SJCRH30 (cell line): ENCODE data around the gene HSPA5. TPM values are rescaled to one million over a fixed set of nuclear protein-coding genes. Genes with fewer than 3 reads are reported as not detected.
A peak's percentile ranks its signal among the peaks of the same experiment; 100 is the strongest.
"Not testable (repeated sequence)": the region's sequence is repeated elsewhere in the genome, so short reads cannot be mapped to it uniquely, and the experiment has no call there.

Source experiments
- DNase-seq, 2 experiments: peaks; one replicate each; pipeline ENCODE4 v3.0.0-alpha.2; 2015 to 2020
- H3K27ac ChIP-seq: fragments of 250-450 bp; sonication (Bioruptor Pico); 2 replicates; pipeline ENCODE4 v1.5.1; 2020; ENCODE audit warnings: mild to moderate bottlenecking, moderate library complexity
- H3K27me3 ChIP-seq: fragments of 250-450 bp; sonication (Bioruptor Pico); 2 replicates; pipeline ENCODE4 v1.5.1; 2020; ENCODE audit warnings: mild to moderate bottlenecking, moderate library complexity
- H3K36me3 ChIP-seq: fragments of 250-450 bp; sonication (Bioruptor Pico); 2 replicates; pipeline ENCODE4 v1.5.1; 2020; ENCODE audit warnings: mild to moderate bottlenecking, moderate library complexity
- H3K4me1 ChIP-seq: fragments of 250-450 bp; sonication (Bioruptor Pico); 2 replicates; pipeline ENCODE4 v1.5.1; 2020; ENCODE audit warnings: mild to moderate bottlenecking, moderate library complexity
- H3K4me3 ChIP-seq: fragments of 250-450 bp; sonication (Bioruptor Pico); 2 replicates; pipeline ENCODE4 v1.5.1; 2020; ENCODE audit warnings: mild to moderate bottlenecking, moderate library complexity
- H3K9me3 ChIP-seq: fragments of 250-450 bp; sonication (Bioruptor Pico); replicated peaks from 2 replicates; pipeline ENCODE4 v1.5.1; 2020; ENCODE audit warnings: mild to moderate bottlenecking, moderate library complexity
- total RNA-seq: library from RNA; depleted of rRNA; stranded (reverse); fragments of >200 nt; shearing (Covaris generic); gene quantifications from 2 replicates; pipeline ENCODE4 v1.2.3, GENCODE V29; 2014

HSPA5 gene
- total RNA-seq, 1 experiment from 2014 or later = 136 TPM

- no peaks in the 10 kb centered on the region; the same call in 1 of the 2 replicates for H3K36me3 ChIP-seq
- no peaks in the 10 kb centered on the region for H3K27me3 ChIP-seq
- DNase-seq = no peak
- no peak overlapping the region for H3K27ac ChIP-seq
- H3K4me3 ChIP-seq = no peak overlapping the region
- no peaks in the 10 kb centered on the region for H3K9me3 ChIP-seq
- peaks cover 2% of the 10 kb centered on the region; the same call in 1 of the 2 replicates for H3K4me1 ChIP-seq
Observed at GRCh38 chr9:125258832-125259534, 17.8 kb upstream of the HSPA5 start.

DNA sequence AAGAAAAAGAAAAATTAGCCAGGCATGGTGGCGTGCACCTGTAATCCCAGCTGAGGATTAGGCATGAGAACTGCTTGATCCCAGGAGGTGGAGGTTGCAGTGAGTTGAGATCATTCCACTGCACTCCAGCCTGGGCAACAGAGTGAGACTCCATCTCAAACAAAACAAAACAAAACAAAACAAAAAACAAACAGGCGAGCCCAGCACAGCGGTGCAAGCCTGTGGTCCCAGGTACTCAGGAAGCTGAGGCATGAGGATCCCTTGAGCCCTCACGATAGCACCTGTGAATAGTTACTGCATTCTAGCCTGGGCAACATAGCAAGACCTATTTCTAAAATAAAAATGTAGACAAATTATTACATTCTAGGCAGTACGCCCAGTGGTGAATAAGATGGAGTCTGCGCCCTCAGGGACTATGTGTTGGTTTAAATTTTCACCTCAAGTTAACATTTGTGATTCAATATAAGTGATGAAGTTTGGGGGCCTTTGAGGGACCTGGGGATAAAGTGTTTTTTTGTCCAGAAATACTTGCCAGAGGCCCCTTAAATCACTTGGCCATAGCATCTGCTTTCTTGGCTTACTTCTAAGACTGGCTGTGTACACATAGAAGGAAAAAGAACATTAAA is 17.1 kb upstream of the HSPA5 start:
- Histone ChIP-seq H3K27me3 (no peaks in the 10 kb centered on the region), H3K27ac (no peak overlapping the region)
- no peak for DNase-seq

DNA sequence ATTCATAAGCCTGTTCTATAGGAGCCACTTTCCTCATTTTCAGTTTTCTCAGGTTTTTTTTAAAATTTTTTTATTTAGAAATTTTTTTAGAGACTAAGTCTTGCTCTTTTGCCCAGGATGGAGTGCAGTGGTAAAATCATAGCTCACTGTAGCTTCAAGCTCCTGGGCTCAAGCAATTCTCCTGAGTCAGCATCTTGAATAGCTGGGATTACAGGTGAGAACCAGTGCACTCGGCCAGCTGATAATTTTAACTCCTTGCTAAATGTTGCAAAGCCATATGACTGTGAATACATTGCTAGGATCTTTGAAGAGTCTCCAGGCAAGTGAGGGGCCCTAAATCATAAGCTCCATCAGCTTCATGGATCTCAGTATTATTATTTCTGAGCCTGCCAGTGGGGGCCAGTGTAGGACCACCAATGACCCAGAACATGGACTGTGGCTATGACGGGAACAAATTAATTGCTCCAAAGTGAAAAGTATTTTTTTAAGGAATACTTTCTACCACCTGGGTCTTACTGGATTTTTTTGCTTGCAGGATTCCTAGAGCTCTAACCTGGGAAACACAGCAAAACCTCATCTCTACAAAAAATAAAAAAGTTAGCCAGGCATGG is 14.7 kb upstream of the HSPA5 start:
- DNase-seq = peak; percentile 32 to 62
- no peaks in the 10 kb centered on the region for H3K27me3 ChIP-seq
- H3K36me3 ChIP-seq = no peaks in the 10 kb centered on the region

More for the DNA sequence above, 17.1 kb upstream of the HSPA5 start:
- Histone ChIP-seq H3K9me3 (no peaks in the 10 kb centered on the region), H3K4me3 (no peak overlapping the region), H3K36me3 (no peaks in the 10 kb centered on the region), H3K4me1 (peaks cover 2% of the 10 kb centered on the region; the same call in 1 of the 2 replicates)

GRCh38 chr9:125254231-125254630 is 13.1 kb upstream of the HSPA5 start:
- no peaks in the 10 kb centered on the region for H3K9me3 ChIP-seq
- no peak overlapping the region for H3K4me3 ChIP-seq
- H3K36me3 ChIP-seq = no peaks in the 10 kb centered on the region
- no peaks in the 10 kb centered on the region for H3K4me1 ChIP-seq
- no peaks in the 10 kb centered on the region for H3K27me3 ChIP-seq
- no peak overlapping the region for H3K27ac ChIP-seq
- DNase-seq = no peak

More for the DNA sequence above, 14.7 kb upstream of the HSPA5 start:
- peaks cover 2% of the 10 kb centered on the region; the same call in 1 of the 2 replicates for H3K4me1 ChIP-seq
- no peaks in the 10 kb centered on the region for H3K9me3 ChIP-seq
- H3K4me3 ChIP-seq = no peak overlapping the region
- H3K27ac ChIP-seq = no peak overlapping the region

- H3K4me3 ChIP-seq = no peak overlapping the region
- H3K9me3 ChIP-seq = no peaks in the 10 kb centered on the region
- no peak for DNase-seq
- H3K4me1 ChIP-seq = no peaks in the 10 kb centered on the region
- H3K36me3 ChIP-seq = no peaks in the 10 kb centered on the region
- no peak overlapping the region for H3K27ac ChIP-seq
- H3K27me3 ChIP-seq = no peaks in the 10 kb centered on the region
Observed at GRCh38 chr9:125246261-125246667, 5.1 kb upstream of the HSPA5 start.

DNA sequence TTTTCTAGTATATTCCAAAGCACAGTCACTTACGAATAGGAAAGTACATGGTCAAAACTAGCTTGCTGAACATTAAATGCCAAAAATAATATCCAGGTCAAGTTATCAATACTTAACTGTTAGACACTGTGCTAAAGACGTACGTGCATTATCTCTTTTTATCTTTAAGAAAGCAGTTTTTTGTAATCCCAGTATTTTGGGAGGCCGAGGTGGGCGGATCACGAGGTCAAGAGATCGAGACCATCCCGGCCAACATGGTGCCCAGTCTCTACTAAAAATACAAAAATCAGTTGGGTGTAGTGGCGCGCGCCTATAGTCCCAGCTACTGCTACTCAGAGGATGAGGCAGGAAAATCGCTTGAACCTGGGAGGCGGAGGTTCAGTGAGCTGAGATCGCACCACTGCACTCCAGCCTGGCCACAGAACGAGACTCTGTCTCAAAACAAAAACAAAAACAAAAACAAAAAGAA is 2.7 kb upstream of the HSPA5 start:
- Histone ChIP-seq H3K27ac (no peak overlapping the region), H3K4me3 (no peak overlapping the region), H3K27me3 (no peaks in the 10 kb centered on the region), H3K36me3 (peaks cover 17% of the 10 kb centered on the region), H3K4me1 (peaks cover 6% of the 10 kb centered on the region), H3K9me3 (no peaks in the 10 kb centered on the region)
- no peak for DNase-seq

DNA sequence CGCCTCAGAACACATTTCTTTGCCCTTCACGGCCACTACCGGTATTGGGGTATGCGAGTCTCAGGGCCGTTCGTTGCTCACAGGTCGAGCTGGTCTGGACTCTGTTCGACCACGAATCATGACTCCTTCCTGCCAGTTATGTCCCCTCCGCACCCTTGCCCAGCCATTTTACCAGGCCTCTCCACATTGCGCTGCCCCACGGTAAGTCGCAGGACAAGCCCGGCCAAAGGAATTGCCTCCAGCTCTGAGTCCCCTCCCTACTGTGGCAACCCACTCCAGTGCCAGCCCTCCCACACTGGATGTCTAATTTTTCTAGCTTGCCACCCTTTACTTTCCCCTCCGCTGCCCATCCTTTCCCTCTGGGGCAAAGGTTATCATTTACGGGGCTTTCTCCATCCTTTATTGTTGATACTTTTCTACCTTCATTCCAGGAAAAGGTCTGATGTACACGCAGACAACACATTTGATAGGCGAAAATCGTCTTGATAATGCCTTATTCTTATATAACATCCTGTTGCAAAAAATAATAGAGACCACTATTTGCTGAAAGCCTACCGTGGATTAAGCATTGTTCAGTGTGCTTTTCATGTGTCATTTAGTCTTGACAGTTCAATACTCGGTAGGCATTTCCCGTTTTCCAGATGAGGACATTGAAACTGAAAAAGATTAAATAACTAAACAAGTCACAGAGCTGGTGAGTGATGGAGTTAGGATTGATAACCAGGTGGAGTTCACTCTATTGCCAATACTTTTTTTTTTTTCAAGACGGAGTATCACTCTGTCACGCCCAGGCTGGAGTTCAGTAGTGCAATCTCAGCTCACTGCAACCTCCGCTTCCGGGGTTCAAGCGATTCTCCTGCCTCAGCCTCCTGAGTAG is 958 bp upstream of the HSPA5 start:
- no peaks in the 10 kb centered on the region for H3K27me3 ChIP-seq
- H3K27ac ChIP-seq = peak overlapping the region; percentile 75
- peaks cover 34% of the 10 kb centered on the region for H3K36me3 ChIP-seq
- H3K9me3 ChIP-seq = no peaks in the 10 kb centered on the region
- DNase-seq = peak in 1 of 2 experiments; percentile 60
- peaks cover 12% of the 10 kb centered on the region for H3K4me1 ChIP-seq
- H3K4me3 ChIP-seq = peak overlapping the region; percentile 88

DNA sequence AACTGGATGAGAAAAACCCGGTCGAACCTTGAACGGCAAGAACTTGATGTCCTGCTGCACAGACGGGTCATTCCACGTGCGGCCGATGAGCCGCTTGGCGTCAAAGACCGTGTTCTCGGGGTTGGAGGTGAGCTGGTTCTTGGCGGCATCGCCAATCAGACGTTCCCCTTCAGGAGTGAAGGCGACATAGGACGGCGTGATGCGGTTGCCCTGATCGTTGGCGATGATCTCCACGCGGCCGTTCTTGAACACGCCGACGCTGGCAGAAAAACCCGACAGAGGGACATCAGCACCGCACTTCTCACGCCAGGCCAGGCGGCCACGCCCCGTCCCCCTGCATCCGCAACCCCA is 519 bp downstream of the HSPA5 start:
- Histone ChIP-seq H3K4me1 (peaks cover 12% of the 10 kb centered on the region), H3K36me3 (peaks cover 49% of the 10 kb centered on the region), H3K27me3 (no peaks in the 10 kb centered on the region), H3K4me3 (peak overlapping the region; percentile 88), H3K27ac (peak overlapping the region; percentile 70), H3K9me3 (no peaks in the 10 kb centered on the region)
- DNase-seq = peak; percentile 40 to 53

GRCh38 chr9:125239631-125240597 is 1.2 kb downstream of the HSPA5 start:
- Histone ChIP-seq H3K36me3 (peaks cover 56% of the 10 kb centered on the region), H3K9me3 (no peaks in the 10 kb centered on the region), H3K4me3 (peak overlapping the region; percentile 88), H3K27me3 (no peaks in the 10 kb centered on the region), H3K27ac (peak overlapping the region; percentile 70; the same call in 1 of the 2 replicates), H3K4me1 (peaks cover 12% of the 10 kb centered on the region)
- no peak for DNase-seq

GRCh38 chr9:125238915-125239446 is 2.2 kb downstream of the HSPA5 start:
- Histone ChIP-seq H3K9me3 (no peaks in the 10 kb centered on the region), H3K27ac (no peak overlapping the region), H3K4me1 (peaks cover 12% of the 10 kb centered on the region), H3K4me3 (peak overlapping the region; percentile 88; the same call in 1 of the 2 replicates), H3K36me3 (peaks cover 63% of the 10 kb centered on the region), H3K27me3 (no peaks in the 10 kb centered on the region)
- no peak for DNase-seq

GRCh38 chr9:125238127-125238914 is 2.8 kb downstream of the HSPA5 start:
- Histone ChIP-seq H3K4me3 (no peak overlapping the region), H3K27me3 (no peaks in the 10 kb centered on the region), H3K36me3 (peaks cover 69% of the 10 kb centered on the region), H3K4me1 (peaks cover 12% of the 10 kb centered on the region), H3K27ac (no peak overlapping the region), H3K9me3 (no peaks in the 10 kb centered on the region)
- no peak for DNase-seq

- H3K27me3 ChIP-seq, DNase-seq, H3K4me3 ChIP-seq, H3K9me3 ChIP-seq, H3K27ac ChIP-seq: not testable (repeated sequence)
- Histone ChIP-seq H3K36me3 (peaks cover 77% of the 10 kb centered on the region), H3K4me1 (peaks cover 12% of the 10 kb centered on the region)
Observed at GRCh38 chr9:125236520-125237159, 4.5 kb downstream of the HSPA5 start.
